Astrocyte of the spinal cord (primary cell): ENCODE measurements around the gene PPP1R12A.

Experiments used
- DNase-seq: peaks from one replicate; pipeline ENCODE4 v3.0.0; 2011; ENCODE audit warnings: low read depth, low spot score
- H3K4me3 ChIP-seq: 2 replicates; pipeline ENCODE4 v1.5.1; 2011; ENCODE audit warnings: low read depth, mild to moderate bottlenecking, low read length, moderate library complexity
- in situ Hi-C: cut with HindIII; loops from 2 replicates; pipeline ENCODE4 v1.10.0; 2017; ENCODE audit warnings: low sequenced_read_pairs
- TF ChIP-seq, protein P1 (sequence below): IDR thresholded peaks from 2 replicates; pipeline ENCODE4 v1.5.1; 2012; ENCODE audit warnings: low read depth, mild to moderate bottlenecking, low read length, inconsistent platforms

PPP1R12A gene

DNA sequence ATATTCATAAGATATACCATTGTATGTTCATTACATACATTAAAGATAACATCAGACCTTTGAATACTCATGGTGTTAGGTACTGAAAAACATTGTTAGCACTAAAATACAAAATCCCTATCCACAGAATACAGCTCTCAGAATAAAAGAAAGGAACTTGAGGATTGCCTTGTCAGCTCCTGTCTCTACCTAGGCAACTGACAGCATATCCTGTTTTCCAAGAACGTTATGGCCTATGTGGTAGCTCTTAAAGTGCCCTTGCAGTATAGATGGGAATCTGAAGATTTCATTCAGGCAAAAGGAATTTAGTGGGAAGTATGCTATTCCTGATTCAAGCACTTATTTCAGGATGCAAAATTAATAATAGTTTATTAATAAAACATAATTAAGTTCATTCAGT, 1.8 kb upstream of the PPP1R12A start:
- in situ Hi-C loops: no loop called here

DNA sequence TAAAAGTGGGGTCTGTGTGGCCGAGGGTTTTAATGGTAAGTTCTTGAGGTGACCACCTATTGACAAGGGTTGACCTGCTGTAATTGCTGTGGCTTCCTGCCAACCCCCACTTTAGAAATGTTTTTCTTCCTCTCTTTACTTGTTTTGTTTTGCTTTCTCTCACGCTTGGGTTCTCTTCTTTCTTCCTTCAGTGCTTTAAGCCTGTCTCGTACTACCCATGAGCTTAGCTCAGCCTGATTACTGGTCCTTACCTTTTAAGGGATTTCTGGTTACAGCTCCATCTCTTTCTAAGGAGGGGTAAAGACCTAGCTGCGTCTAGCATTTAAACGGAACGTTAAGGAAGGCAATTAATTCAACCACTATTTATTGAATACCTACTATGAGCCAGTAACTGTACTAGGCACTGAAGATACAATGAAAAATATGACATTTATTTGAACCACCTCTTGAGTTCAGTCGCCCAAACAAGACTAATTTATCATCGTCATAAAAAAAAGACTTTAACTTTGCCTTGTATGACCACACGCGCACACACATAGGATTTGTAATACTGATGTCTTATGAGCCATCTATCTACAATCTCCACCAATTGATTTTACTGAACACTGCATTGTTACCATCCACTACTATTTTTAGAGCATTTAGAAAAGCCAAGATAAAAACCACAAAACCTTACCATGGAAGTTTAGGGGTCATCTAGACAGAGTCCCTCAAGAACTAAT, 888 bp upstream of the PPP1R12A start:
- TF ChIP-seq, protein P1, sequence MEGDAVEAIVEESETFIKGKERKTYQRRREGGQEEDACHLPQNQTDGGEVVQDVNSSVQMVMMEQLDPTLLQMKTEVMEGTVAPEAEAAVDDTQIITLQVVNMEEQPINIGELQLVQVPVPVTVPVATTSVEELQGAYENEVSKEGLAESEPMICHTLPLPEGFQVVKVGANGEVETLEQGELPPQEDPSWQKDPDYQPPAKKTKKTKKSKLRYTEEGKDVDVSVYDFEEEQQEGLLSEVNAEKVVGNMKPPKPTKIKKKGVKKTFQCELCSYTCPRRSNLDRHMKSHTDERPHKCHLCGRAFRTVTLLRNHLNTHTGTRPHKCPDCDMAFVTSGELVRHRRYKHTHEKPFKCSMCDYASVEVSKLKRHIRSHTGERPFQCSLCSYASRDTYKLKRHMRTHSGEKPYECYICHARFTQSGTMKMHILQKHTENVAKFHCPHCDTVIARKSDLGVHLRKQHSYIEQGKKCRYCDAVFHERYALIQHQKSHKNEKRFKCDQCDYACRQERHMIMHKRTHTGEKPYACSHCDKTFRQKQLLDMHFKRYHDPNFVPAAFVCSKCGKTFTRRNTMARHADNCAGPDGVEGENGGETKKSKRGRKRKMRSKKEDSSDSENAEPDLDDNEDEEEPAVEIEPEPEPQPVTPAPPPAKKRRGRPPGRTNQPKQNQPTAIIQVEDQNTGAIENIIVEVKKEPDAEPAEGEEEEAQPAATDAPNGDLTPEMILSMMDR: no peak
- in situ Hi-C loops: no loop called here
- peak overlapping the region; percentile 91 for H3K4me3 ChIP-seq
- peak; percentile 67 for DNase-seq

More for the DNA sequence above, 1.8 kb upstream of the PPP1R12A start:
- TF ChIP-seq, protein P1: no peak
- H3K4me3 ChIP-seq: no peak overlapping the region
- no peak for DNase-seq

DNA sequence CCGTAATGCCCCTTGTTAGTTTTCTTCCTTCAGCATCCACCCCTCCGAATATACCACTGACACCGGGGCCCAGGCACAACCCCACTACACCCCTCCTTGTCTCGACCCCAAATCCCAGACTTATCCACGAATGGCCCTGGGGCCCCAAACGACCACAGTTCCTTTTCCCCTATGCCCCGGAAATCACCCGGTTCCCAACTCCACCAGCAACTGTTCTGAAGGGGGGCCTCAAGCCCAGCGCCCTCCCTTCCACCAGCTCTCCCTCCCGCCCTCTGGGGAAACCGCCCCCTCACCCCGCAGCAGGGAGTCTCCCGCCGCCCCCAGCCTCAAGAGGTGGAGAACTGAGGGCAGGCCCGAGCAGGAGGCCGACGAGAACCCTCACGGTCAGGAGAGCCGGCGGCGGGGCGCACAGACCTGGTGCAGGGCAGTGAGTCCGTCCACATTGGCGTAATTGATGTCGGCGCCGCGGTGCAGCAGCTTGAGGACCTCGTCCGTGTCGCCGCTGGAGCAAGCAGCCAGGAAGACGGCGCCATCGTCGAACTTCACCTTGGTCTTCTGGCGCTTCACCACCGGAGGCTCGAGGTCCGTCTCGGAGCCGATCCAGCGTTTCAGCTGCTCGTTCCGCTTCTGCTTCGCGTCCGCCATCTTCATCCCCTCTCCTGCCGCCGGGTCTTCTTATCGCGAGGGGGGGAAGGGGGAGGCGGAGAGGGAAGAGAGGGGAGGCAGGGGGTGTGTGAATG, 446 bp downstream of the PPP1R12A start:
- TF ChIP-seq, protein P1: no peak
- no peak for DNase-seq
- H3K4me3 ChIP-seq: peak overlapping the region; percentile 91
- in situ Hi-C loops: no loop called here

DNA sequence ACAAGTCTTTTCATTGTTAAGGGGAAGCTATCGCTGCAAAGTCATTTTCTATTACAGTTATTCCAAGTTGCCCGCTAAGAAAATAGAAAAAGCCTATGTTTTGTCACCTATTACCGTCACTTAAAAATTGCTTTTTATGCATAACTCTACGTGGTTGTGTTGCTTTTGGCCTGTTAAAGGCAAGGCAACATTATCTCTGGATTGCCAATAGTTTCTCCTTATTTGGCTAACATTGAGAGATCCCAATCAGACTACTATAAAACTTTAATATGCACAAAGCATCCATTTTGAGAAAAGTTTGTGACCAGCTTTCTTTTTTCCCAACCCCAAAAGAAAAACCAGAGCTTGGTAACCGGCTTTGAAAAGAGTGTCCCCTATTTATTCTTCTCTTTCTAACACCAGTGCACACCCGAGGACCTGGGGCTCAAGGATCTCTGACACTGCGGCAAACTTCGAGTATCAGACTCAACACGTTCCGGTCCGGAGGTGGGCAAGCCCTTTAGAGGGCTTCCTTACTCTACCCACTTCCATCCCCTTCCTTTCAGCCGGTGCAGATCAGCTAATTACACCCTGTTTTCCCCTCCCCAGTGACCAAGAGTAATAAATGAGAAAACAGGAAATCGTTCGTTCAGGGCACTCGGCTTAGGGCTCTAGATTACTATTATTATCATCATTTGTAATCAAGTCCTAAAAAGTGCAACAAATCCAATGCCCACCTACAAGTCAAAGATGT, 1.2 kb downstream of the PPP1R12A start:
- H3K4me3 ChIP-seq: peak overlapping the region; percentile 91
- peak; percentile 39 for DNase-seq
- in situ Hi-C loops: no loop called here
- TF ChIP-seq, protein P1: no peak

DNA sequence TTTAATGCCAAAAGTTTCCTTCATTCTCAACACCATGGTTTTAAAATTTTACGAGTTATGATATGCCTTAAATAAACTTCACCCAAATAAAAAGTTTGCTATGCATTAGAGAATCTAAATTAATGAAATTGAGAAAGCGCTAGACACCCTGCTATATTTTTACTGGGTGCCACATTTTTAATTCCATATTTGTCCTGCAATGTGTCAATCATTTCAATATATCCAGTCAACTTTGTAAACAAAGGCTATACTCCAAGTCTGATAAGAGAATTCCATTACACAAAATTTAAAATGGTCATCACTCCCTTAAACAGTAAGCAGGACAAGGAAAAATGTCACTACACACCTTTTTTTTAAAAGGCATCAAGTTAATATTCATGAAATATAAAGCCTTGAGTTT, 1.9 kb downstream of the PPP1R12A start:
- in situ Hi-C loops: no loop called here
- DNase-seq: no peak
- peak overlapping the region; percentile 91 for H3K4me3 ChIP-seq
- TF ChIP-seq, protein P1: no peak

DNA sequence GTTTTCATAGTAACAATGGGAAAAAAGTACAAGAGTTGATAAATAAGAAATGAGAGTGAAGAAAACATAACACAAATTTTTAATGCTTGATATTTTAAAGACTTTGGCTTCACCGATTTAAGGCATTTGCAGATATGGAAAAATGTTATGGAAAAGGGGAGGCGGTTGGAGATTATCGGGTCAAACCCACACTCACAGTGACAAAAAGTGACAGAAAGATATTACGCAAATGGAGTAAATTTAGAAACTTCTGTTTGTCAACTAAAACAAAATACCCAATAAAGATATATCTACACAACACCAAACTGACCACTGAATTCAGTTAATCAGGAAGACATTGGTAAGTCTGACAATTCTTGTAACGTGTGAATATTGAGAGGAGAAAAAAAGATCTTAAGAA, 2.5 kb downstream of the PPP1R12A start:
- in situ Hi-C loops: no loop called here
- TF ChIP-seq, protein P1: no peak
- no peak for DNase-seq
- peak overlapping the region; percentile 91 for H3K4me3 ChIP-seq
